NT2/D1 (cell line): ENCODE data around the gene TNPO3.
"Not testable (repeated sequence)": the region's sequence is repeated elsewhere in the genome, so short reads cannot be mapped to it uniquely, and the experiment has no call there.

Experiments
- DNase-seq: peaks from one replicate; pipeline ENCODE4 v3.0.0-alpha.2; 2011; ENCODE audit warnings: low read depth, low spot score
- H3K27me3 ChIP-seq: 2 replicates; pipeline ENCODE4 v1.6.0; 2011; ENCODE audit warnings: mild to moderate bottlenecking; ENCODE audit not compliant: insufficient read length, insufficient read depth
- H3K36me3 ChIP-seq: 2 replicates; pipeline ENCODE4 v1.6.1; 2011; ENCODE audit warnings: mild to moderate bottlenecking, low read length, mixed read lengths; ENCODE audit not compliant: insufficient read depth, insufficient read length
- H3K4me1 ChIP-seq: 2 replicates; pipeline ENCODE4 v1.5.1; 2011; ENCODE audit not compliant: insufficient read depth, insufficient read length
- H3K4me3 ChIP-seq: 2 replicates; pipeline ENCODE4 v1.5.1; 2011; ENCODE audit warnings: low read depth; ENCODE audit not compliant: insufficient read length
- H3K9ac ChIP-seq: 2 replicates; pipeline ENCODE4 v1.6.0; 2011; ENCODE audit warnings: low read depth; ENCODE audit not compliant: insufficient read length
- H3K9me3 ChIP-seq: 2 replicates; pipeline ENCODE4 v1.5.1; 2011; ENCODE audit warnings: mild to moderate bottlenecking, low read length; ENCODE audit not compliant: insufficient read depth
- SUZ12 ChIP-seq: IDR thresholded peaks from 2 replicates; pipeline ENCODE4 v1.6.1; 2011; ENCODE audit not compliant: insufficient read length, insufficient read depth; ENCODE audit errors: extremely low read depth
- YY1 ChIP-seq: IDR thresholded peaks from 2 replicates; pipeline ENCODE4 v1.6.1; 2011; ENCODE audit not compliant: insufficient read length, insufficient read depth
- ZNF274 ChIP-seq: IDR thresholded peaks from 2 replicates; pipeline ENCODE4 v1.6.1; 2011; ENCODE audit warnings: mild to moderate bottlenecking, low read depth, low read length

Gene TNPO3

DNA sequence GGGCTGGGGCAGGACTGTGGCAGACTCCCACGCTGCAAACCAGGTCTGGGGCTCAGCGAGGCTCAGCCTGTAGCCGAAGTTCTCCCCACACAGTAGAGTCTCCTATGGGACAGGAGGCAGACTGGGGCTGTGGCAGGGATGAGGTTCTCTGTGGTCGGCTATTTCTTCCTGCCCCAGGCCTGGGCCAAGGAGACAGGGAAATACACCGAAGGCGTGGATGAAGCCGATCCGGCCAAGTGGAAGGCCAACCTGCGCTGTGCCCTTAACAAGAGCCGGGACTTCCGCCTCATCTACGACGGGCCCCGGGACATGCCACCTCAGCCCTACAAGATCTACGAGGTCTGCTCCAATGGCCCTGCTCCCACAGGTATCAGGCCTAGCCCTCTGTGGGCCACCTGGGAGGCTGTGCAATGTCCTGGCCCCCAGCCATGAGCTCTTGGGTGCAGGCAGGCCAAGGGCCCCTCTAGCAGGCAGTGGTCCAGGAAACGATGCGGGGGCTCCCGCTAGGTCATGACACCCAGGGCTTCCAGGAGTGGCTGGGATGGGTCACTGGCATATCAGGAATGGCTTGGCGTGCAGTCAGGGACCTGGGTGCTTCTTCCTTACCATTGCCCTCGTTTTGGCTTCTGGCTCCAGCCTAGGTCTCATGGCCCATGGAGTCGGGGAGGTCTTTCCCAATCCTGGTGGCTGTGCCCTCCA is 109.1 kb downstream of the TNPO3 start:
- TF ChIP-seq YY1 (no peak), SUZ12 (no peak), ZNF274 (no peak)
- peaks cover 14% of the 10 kb centered on the region for H3K4me1 ChIP-seq
- no peak overlapping the region for H3K9ac ChIP-seq
- DNase-seq: no peak
- no peaks in the 10 kb centered on the region for H3K9me3 ChIP-seq
- no peaks in the 10 kb centered on the region for H3K36me3 ChIP-seq
- no peaks in the 10 kb centered on the region for H3K27me3 ChIP-seq
- no peak overlapping the region for H3K4me3 ChIP-seq

DNA sequence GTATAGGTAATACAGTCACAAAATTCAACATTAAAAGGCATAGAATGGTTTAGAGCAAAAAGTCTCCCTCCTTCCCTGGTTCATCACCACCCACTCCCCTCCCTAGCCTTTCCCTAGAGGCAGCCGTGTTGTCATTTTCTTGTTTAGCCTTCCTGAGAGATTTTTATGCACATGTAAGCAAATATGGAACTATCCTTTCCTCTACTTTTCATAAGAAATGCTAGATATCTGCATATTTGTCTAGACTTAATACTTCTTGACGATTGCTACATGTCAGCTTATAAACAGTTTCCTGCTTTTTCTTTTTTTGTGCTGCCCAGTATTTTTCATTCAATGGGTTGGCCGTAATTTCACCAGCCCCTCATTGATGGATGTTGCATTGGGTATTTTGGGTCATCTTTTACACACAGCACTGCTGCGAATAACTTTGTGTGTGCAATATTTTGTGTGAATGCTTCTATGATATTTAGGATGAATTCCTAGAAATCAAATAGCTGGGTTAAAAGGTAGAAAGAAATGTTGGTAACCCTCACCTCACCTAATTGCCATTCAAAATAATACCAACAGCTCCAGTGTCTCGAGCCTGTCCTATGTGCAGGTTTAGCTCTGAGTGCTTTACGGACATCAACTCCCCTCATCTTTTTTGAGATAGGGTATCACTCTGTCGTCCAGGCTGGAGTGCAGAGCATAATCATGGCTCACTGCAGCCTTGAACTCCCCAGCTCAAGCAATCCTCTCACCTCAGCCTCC is 110.2 kb downstream of the TNPO3 start:
- Histone ChIP-seq H3K9me3 (no peaks in the 10 kb centered on the region), H3K36me3 (no peaks in the 10 kb centered on the region), H3K27me3 (peaks cover 6% of the 10 kb centered on the region), H3K4me3 (no peak overlapping the region), H3K4me1 (peaks cover 14% of the 10 kb centered on the region), H3K9ac (no peak overlapping the region)
- TF ChIP-seq ZNF274 (no peak), SUZ12 (no peak), YY1 (no peak)
- no peak for DNase-seq

DNA sequence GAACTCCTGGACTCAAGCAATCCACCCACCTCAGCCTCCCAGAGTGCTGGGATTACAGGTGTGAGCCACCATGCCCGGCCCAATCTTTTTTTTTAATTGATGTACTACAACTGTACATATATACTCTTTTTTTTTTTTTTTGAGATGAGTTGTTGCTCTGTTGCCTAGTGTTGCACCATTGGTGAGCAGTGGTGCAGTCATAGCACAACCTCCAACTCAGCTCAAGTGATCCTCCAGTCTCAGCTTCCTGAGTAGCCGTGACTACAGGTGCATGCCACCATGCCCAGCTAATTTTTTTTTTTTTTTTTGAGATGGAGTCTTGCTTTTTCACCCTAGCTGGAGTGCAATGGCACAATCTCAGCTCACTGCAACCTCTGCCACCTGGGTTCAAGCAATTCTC is 111.7 kb downstream of the TNPO3 start:
- DNase-seq, H3K4me3 ChIP-seq, H3K36me3 ChIP-seq, H3K9me3 ChIP-seq, H3K9ac ChIP-seq: not testable (repeated sequence)
- Histone ChIP-seq H3K27me3 (peaks cover 19% of the 10 kb centered on the region), H3K4me1 (peaks cover 15% of the 10 kb centered on the region)

DNA sequence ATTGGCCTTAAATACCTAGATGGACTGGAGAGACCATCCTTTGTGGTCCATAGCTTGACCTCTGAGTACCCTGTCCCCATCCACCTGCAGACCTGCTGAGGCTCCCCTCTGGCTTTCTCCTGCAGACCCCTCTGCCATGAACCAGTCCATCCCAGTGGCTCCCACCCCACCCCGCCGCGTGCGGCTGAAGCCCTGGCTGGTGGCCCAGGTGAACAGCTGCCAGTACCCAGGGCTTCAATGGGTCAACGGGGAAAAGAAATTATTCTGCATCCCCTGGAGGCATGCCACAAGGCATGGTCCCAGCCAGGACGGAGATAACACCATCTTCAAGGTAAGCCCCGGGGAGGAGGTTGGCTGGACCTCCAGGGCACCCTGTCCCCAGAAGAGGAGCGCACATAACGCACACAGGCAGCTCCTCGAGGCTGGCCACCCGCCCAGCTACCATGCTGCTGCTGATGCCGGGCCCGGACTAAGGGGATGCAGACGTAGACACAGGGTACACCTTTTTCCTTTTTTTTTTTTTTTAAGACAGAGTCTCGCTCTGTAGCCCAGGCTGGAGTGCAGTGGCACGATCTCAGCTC is 112.9 kb downstream of the TNPO3 start:
- no peak for DNase-seq
- H3K9me3 ChIP-seq: no peaks in the 10 kb centered on the region
- H3K27me3 ChIP-seq: peaks cover 31% of the 10 kb centered on the region
- no peak overlapping the region for H3K4me3 ChIP-seq
- no peak overlapping the region for H3K9ac ChIP-seq
- peaks cover 12% of the 10 kb centered on the region for H3K4me1 ChIP-seq
- TF ChIP-seq ZNF274 (no peak), YY1 (no peak), SUZ12 (no peak)
- no peaks in the 10 kb centered on the region for H3K36me3 ChIP-seq

DNA sequence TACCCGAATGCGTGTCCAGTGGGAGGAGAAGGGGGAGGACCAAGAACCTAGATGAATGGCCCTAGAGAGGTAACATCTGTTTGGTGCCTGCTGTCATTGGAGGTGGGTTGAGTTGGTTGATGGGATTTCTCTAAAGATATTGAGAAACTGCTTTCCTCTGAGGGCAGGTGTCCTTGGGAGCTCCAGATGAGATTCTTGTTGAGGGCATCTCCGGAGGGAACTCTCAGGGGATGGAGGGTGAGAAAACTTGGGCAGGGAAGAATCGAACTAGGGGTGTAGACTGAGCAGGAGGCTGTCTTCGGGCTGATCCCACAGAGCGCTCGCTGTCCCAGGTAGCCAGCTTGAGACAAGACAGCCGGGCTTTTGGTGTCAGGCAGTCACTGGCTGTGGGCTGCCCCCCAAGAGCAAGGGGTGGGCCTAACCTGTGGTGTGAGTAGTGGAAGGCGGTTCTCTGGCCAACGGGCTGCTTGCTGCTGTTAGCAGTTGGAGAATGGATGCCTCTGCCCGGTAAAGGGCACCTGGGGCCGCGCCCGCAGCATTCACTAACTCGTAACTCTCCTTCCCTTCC is 113.5 kb downstream of the TNPO3 start:
- Histone ChIP-seq H3K9ac (no peak overlapping the region), H3K27me3 (peaks cover 38% of the 10 kb centered on the region), H3K36me3 (no peaks in the 10 kb centered on the region), H3K9me3 (no peaks in the 10 kb centered on the region), H3K4me3 (no peak overlapping the region), H3K4me1 (peaks cover 12% of the 10 kb centered on the region)
- TF ChIP-seq YY1 (no peak), SUZ12 (no peak)
- DNase-seq: no peak

DNA sequence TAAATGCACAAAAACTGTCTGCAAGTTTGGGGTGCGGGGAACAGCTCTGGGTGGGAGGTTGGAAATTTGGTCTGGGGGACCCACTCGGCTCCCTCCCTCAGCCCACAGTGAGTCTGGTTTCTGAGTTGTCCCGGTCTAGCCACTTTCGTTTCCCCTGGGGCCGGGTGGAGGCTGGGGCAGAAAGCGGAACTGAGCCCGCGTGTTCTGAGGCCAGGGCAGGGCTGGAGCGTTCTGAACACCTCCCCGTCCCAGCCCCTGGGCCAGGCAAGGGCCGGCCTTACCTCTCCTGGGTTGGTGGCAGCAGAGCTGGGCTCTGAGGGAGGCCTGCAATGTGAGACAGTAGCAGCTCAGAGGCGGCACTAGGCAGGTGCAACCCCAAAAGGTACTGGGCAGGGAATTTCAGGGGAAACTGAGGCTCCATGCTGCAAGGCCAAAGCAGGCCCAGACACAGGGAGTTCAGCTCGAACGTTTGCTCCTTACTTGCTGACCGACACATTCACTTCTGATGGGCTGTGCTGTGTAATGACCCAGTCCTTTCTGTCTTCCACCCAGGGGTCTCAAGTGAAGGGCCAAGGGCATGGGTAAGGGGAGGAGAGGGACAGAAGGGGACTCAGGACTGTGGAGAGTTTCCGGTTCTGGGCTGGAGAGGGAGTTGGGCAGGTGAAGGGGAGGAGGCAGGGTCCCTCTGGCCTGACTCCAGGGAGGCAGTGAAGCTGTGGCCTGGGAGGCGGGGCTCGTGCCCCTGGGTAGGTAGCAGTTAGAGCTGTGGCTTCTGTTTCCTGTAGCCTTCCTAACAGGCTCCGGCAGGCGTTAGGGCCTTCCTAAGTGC is 114.2 kb downstream of the TNPO3 start:
- no peak for TF ChIP-seq YY1
- no peak for TF ChIP-seq ZNF274
- TF ChIP-seq SUZ12: no peak
- no peaks in the 10 kb centered on the region for H3K9me3 ChIP-seq
- peaks cover 12% of the 10 kb centered on the region for H3K4me1 ChIP-seq
- H3K36me3 ChIP-seq: no peaks in the 10 kb centered on the region
- no peak overlapping the region for H3K4me3 ChIP-seq
- DNase-seq: no peak
- H3K9ac ChIP-seq: no peak overlapping the region
- H3K27me3 ChIP-seq: peaks cover 44% of the 10 kb centered on the region

DNA sequence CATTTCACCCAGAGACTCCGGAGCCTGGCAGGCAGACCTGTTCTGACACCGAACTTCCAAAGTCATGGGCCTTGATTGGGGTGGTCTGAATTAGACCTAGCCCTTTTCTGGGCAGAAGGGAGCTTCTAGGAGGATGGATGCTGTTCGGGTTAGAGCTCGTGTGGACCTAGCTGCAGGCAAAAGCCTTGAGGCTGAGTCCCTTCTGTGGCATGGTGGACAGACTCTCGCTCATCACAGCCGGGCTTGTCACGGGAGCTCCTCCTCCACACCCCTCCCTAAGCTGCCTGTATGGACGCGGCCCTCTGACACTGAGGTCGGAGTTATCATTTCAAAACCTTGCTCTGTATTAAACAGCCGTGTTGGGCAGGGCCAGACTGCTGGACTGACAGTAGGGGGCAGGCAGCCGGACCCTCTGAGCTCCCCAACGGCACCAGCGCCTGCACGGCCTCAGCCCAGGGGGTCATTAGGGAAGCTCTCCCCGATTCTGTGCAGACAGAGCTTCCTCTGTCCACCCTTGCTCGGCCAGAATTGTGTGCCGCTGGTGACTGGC is 115.0 kb downstream of the TNPO3 start:
- Histone ChIP-seq H3K9ac (no peak overlapping the region), H3K4me3 (no peak overlapping the region)
- no peak for TF ChIP-seq SUZ12
- no peak for TF ChIP-seq YY1
- TF ChIP-seq ZNF274: no peak

More for the DNA sequence above, 115.0 kb downstream of the TNPO3 start:
- no peaks in the 10 kb centered on the region for H3K9me3 ChIP-seq
- peaks cover 52% of the 10 kb centered on the region for H3K27me3 ChIP-seq
- no peak for DNase-seq
- H3K36me3 ChIP-seq: no peaks in the 10 kb centered on the region
- peaks cover 12% of the 10 kb centered on the region for H3K4me1 ChIP-seq
